GM23248 (cell line): Measurements from ENCODE around the gene CEP63. TPM values are rescaled to one million over a fixed set of nuclear protein-coding genes. Genes with fewer than 3 reads are reported as not detected.

Source experiments
- DNase-seq: peaks from one replicate; pipeline ENCODE4 v3.0.0-alpha.2; 2015
- H2AFZ ChIP-seq: fragments of 200-600 bp; sonication (generic); 2 replicates; pipeline ENCODE4 v1.6.1; 2016; ENCODE audit warnings: antibody characterized with exemption
- H3F3A ChIP-seq: fragments of 200-600 bp; sonication (generic); 2 replicates; pipeline ENCODE4 v1.6.1; 2016; ENCODE audit warnings: mild to moderate bottlenecking, antibody characterized with exemption, mixed run types; ENCODE audit not compliant: insufficient read depth
- H3K27ac ChIP-seq: fragments of 200-600 bp; sonication (generic); 2 replicates; pipeline ENCODE4 v1.5.1; 2016; ENCODE audit warnings: mild to moderate bottlenecking
- H3K27me3 ChIP-seq: fragments of 200-600 bp; sonication (generic); replicated peaks from 2 replicates; pipeline ENCODE4 v1.6.1; 2016; ENCODE audit warnings: mild to moderate bottlenecking; ENCODE audit not compliant: insufficient read depth
- H3K36me3 ChIP-seq: fragments of 200-600 bp; sonication (generic); 2 replicates; pipeline ENCODE4 v1.6.1; 2016; ENCODE audit warnings: low read depth, mild to moderate bottlenecking
- H3K4me1 ChIP-seq: fragments of 200-600 bp; sonication (generic); 2 replicates; pipeline ENCODE4 v1.6.1; 2016; ENCODE audit warnings: mild to moderate bottlenecking; ENCODE audit not compliant: insufficient read depth
- H3K4me2 ChIP-seq: fragments of 200-600 bp; sonication (generic); one replicate; pipeline ENCODE4 v1.6.1; 2016; ENCODE audit warnings: mild to moderate bottlenecking; ENCODE audit not compliant: unreplicated experiment
- H3K4me3 ChIP-seq: fragments of 200-600 bp; sonication (generic); 2 replicates; pipeline ENCODE4 v1.5.1; 2016; ENCODE audit warnings: mild to moderate bottlenecking
- H3K79me2 ChIP-seq: fragments of 200-600 bp; sonication (generic); 2 replicates; pipeline ENCODE4 v1.6.1; 2016; ENCODE audit warnings: mild to moderate bottlenecking; ENCODE audit not compliant: insufficient read depth
- H3K9ac ChIP-seq: fragments of 200-600 bp; sonication (generic); 2 replicates; pipeline ENCODE4 v1.6.1; 2016; ENCODE audit warnings: mild to moderate bottlenecking
- H3K9me2 ChIP-seq: fragments of 200-600 bp; sonication (generic); 2 replicates; pipeline ENCODE4 v1.6.1; 2016; ENCODE audit warnings: mixed run types, mild to moderate bottlenecking, moderate library complexity; ENCODE audit not compliant: insufficient read depth
- H3K9me3 ChIP-seq: fragments of 200-600 bp; sonication (generic); one replicate; pipeline ENCODE4 v1.6.1; 2017; ENCODE audit warnings: low read depth
- H4K20me1 ChIP-seq: fragments of 200-600 bp; sonication (generic); 2 replicates; pipeline ENCODE4 v1.6.0; 2016; ENCODE audit not compliant: insufficient read depth
- EZH2 ChIP-seq: fragments of 200-600 bp; sonication (generic); IDR thresholded peaks from 2 replicates; pipeline ENCODE4 v1.6.1; 2018; ENCODE audit warnings: antibody characterized with exemption, mild to moderate bottlenecking; ENCODE audit not compliant: insufficient read depth, poor library complexity, severe bottlenecking
- EZH2phosphoT487 ChIP-seq: fragments of 200-600 bp; sonication (generic); IDR thresholded peaks from 2 replicates; pipeline ENCODE4 v1.6.1; 2018; ENCODE audit warnings: antibody characterized with exemption, moderate library complexity, mild to moderate bottlenecking, low read depth; ENCODE audit not compliant: insufficient read depth
- WGBS, 2 experiments: methylation state at CpG; one replicate each; pipeline ENCODE4 v1.1.6; 2015 to 2017; ENCODE audit warnings: low lambda C conversion rate in 2 of 2, low coverage in 1 of 2; ENCODE audit errors: missing lambda C conversion rate in 2 of 2; 5-methylcytosine and 5-hydroxymethylcytosine counted together
- in situ Hi-C: fragments of 300-500 bp; cut with MboI; formaldehyde crosslinking; loops from 2 replicates; pipeline ENCODE4 v1.15.0; 2020
- polyA plus RNA-seq: library from polyadenylated mRNA; unstranded; fragments of >200 nt; fragmentation: Nextera tagmentation; extraction: Ambion mirVana; gene quantifications from 2 replicates; pipeline ENCODE4 v1.2.1, GENCODE V29; 2016
- total RNA-seq: library from RNA; depleted of rRNA; stranded (reverse); fragments of >200 nt; shearing (Covaris generic); gene quantifications from 2 replicates; pipeline ENCODE4 v1.2.3, GENCODE V29; 2014

CEP63 gene
- total and polyA plus RNA-seq, 2 experiments from 2014 or later, result 21.0 to 29.7 TPM

- no peak overlapping the region for H2AFZ ChIP-seq
- H3K9me2 ChIP-seq, result no peaks in the 10 kb centered on the region
- DNase-seq, result no peak
- WGBS, 2 experiments, result 65 to 68% methylated on average over 9 to 10 of the region's 10 CpGs
- H3K36me3 ChIP-seq, result no peaks in the 10 kb centered on the region
- in situ Hi-C loops, result loop anchor here (10.0 to 25.0 kb wide), 3 partner anchors 135 to 1277 kb away; no protein-coding TSS in a partner anchor
- no peaks in the 10 kb centered on the region for H4K20me1 ChIP-seq
- H3F3A ChIP-seq, result no peaks in the 10 kb centered on the region
- no peaks in the 10 kb centered on the region for H3K4me1 ChIP-seq
- TF ChIP-seq EZH2phosphoT487, result no peak
- TF ChIP-seq EZH2, result no peak
- H3K79me2 ChIP-seq, result no peaks in the 10 kb centered on the region
- no peaks in the 10 kb centered on the region for H3K9me3 ChIP-seq
- H3K27ac ChIP-seq, result no peak overlapping the region
- no peaks in the 10 kb centered on the region for H3K27me3 ChIP-seq
- no peak overlapping the region for H3K9ac ChIP-seq
- no peak overlapping the region for H3K4me3 ChIP-seq
- no peak overlapping the region for H3K4me2 ChIP-seq
Observed at GRCh38 chr3:134609821-134610431, 124.1 kb downstream of the CEP63 start.

DNA sequence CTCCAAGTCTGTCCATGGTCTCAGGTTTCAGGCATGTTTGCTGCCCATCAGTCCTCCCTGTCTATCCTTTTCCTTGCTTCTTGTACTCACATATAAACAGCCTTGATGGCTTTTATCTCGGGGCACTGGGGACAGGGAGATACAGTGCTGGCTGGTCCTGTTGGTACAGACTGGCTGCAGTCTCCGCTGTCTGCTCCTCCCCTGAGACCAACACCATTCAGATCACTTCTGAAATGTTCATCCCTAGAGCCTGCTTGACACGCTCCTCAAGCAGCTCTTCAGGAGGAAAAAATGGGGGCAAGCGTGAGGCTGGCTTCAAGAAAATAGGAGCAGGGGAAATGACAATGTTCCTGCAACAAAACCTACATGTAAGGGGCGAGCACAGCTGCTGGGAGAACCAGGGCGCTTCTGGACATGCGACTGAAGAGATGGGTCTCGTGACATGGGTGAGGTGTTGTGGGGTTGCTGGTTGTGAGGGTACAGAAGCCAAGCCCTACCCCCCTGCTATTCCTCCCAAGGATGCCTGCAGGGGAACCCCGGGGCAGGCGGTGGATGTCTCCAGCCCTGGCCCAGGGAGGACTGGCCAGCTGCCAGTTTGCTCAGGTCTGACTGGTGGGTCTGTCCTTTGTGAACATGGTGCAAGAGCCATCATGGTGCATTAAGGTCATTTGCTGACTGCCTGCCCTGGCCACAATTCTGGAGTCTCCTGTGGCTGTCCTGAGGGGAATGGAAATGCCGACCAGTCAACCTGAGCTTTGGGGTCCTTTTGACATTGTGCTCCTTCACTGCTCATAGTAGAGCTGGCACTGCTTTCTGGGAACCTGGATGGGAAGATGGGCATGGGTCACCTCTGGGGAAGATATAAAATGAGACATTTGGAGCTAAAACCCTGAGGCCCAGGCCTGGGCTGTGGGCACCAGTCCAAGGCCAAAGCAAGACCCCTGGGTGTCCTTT is 124.9 kb downstream of the CEP63 start:
- Histone ChIP-seq H3K27me3 (no peaks in the 10 kb centered on the region), H3K9me3 (no peaks in the 10 kb centered on the region), H3K4me1 (no peaks in the 10 kb centered on the region), H3F3A (no peaks in the 10 kb centered on the region), H3K79me2 (no peaks in the 10 kb centered on the region), H4K20me1 (no peaks in the 10 kb centered on the region), H3K27ac (no peak overlapping the region), H3K4me2 (no peak overlapping the region), H2AFZ (no peak overlapping the region), H3K9me2 (no peaks in the 10 kb centered on the region), H3K4me3 (no peak overlapping the region), H3K9ac (no peak overlapping the region), H3K36me3 (no peaks in the 10 kb centered on the region)
- TF ChIP-seq EZH2, result no peak
- no peak for TF ChIP-seq EZH2phosphoT487
- no peak for DNase-seq
- in situ Hi-C loops, result loop anchor here (25.0 kb wide), 2 partner anchors 902 to 1277 kb away; no protein-coding TSS in a partner anchor
- WGBS, 2 experiments, result 73 to 75% methylated on average over 11 of the region's 11 CpGs

DNA sequence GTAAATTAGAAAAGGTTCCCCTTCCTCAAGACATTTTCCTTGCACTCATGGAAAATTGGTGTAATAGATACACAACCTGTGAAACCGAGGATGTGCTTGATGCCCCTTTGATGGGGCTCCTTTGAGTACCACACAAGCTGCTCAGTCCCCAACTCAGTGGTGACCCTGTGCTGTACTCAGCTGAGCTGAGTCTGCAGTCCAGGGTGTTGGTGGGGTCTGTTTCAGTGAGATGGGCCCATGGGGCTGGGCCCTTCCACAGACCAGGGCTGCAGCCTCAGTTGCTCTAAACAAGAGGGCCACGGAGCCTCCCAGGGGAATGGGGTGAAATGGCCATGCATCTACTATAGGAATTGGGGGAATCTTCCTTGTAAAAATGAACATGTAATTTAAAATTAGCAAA is 125.7 kb downstream of the CEP63 start:
- Histone ChIP-seq H3K4me2 (no peak overlapping the region), H3K4me3 (no peak overlapping the region), H3K9me2 (no peaks in the 10 kb centered on the region), H3K9ac (no peak overlapping the region), H3K4me1 (no peaks in the 10 kb centered on the region), H3K79me2 (no peaks in the 10 kb centered on the region), H3F3A (no peaks in the 10 kb centered on the region), H3K27ac (no peak overlapping the region), H3K36me3 (no peaks in the 10 kb centered on the region), H4K20me1 (no peaks in the 10 kb centered on the region), H2AFZ (no peak overlapping the region), H3K27me3 (no peaks in the 10 kb centered on the region), H3K9me3 (no peaks in the 10 kb centered on the region)
- 55 to 67% methylated on average over 2 of the region's 2 CpGs for WGBS, 2 experiments
- TF ChIP-seq EZH2 (no peak), EZH2phosphoT487 (no peak)
- in situ Hi-C loops, result loop anchor here (25.0 kb wide), 2 partner anchors 901 to 1276 kb away; no protein-coding TSS in a partner anchor
- DNase-seq, result no peak

GRCh38 chr3:134613006-134613520 is 127.2 kb downstream of the CEP63 start:
- H3K4me1 ChIP-seq, result no peaks in the 10 kb centered on the region
- no peak overlapping the region for H3K27ac ChIP-seq
- TF ChIP-seq EZH2 (no peak), EZH2phosphoT487 (no peak)
- no peak overlapping the region for H2AFZ ChIP-seq
- H3K9me2 ChIP-seq, result no peaks in the 10 kb centered on the region
- no peaks in the 10 kb centered on the region for H3K9me3 ChIP-seq
- H4K20me1 ChIP-seq, result no peaks in the 10 kb centered on the region
- no peaks in the 10 kb centered on the region for H3K79me2 ChIP-seq
- no peak overlapping the region for H3K4me2 ChIP-seq
- no peaks in the 10 kb centered on the region for H3F3A ChIP-seq
- no peak overlapping the region for H3K4me3 ChIP-seq
- DNase-seq, result no peak
- H3K36me3 ChIP-seq, result no peaks in the 10 kb centered on the region
- 65 to 71% methylated on average over 6 of the region's 6 CpGs for WGBS, 2 experiments
- H3K27me3 ChIP-seq, result no peaks in the 10 kb centered on the region
- in situ Hi-C loops, result loop anchor here (25.0 kb wide), 2 partner anchors 899 to 1274 kb away; no protein-coding TSS in a partner anchor
- no peak overlapping the region for H3K9ac ChIP-seq
